GM13977 (cell line): Measurements from ENCODE around the gene GSE1.

Source experiments
- DNase-seq: peaks from one replicate; pipeline ENCODE4 v3.0.0; 2012; ENCODE audit warnings: low spot score
- CTCF ChIP-seq: IDR thresholded peaks from 2 replicates; pipeline ENCODE4 v1.5.1; 2012; ENCODE audit warnings: mild to moderate bottlenecking, control low read depth; ENCODE audit not compliant: insufficient read depth; ENCODE audit errors: extremely low read depth, missing control alignments
- in situ Hi-C: fragments of 300-500 bp; cut with MboI; formaldehyde crosslinking; loops from one replicate; pipeline ENCODE4 v1.12.0; 2022; ENCODE audit warnings: low sequenced_read_pairs, low pct_unique_long_range_greater_than_20kb, mixed read lengths, inconsistent platforms; ENCODE audit not compliant: unreplicated experiment

GSE1 gene

GRCh38 chr16:85635545-85636140 is 22.5 kb downstream of the GSE1 start:
- TF ChIP-seq CTCF, result no peak
- in situ Hi-C loops, result no loop called here
- no peak for DNase-seq

- TF ChIP-seq CTCF, result no peak
- no peak for DNase-seq
- in situ Hi-C loops, result no loop called here
These were observed 23.2 kb downstream of the GSE1 start for GRCh38 chr16:85636234-85636812.

GRCh38 chr16:85637061-85637807 is 24.1 kb downstream of the GSE1 start:
- in situ Hi-C loops, result no loop called here
- TF ChIP-seq CTCF, result no peak
- no peak for DNase-seq

GRCh38 chr16:85637808-85638647 is 24.9 kb downstream of the GSE1 start:
- DNase-seq, result no peak
- no peak for TF ChIP-seq CTCF
- in situ Hi-C loops, result no loop called here

- no peak for TF ChIP-seq CTCF
- DNase-seq, result no peak
- in situ Hi-C loops, result no loop called here
These were observed 25.7 kb downstream of the GSE1 start for GRCh38 chr16:85638695-85639409.
